K562 (cell line): ENCODE data around the gene DKC1. TPM values are rescaled to one million over a fixed set of nuclear protein-coding genes. Genes with fewer than 3 reads are reported as not detected.
A peak's percentile ranks its signal among the peaks of the same experiment; 100 is the strongest.

ENCODE experiments used
- AFF1 ChIP-seq, 2 experiments: fragments of 450-650 bp; IDR thresholded peaks; 2 replicates each; pipeline ENCODE4 v1.6.1; 2018; ENCODE audit warnings: mild to moderate bottlenecking in 2 of 2, low read depth in 1 of 2; ENCODE audit not compliant: partially characterized antibody in 2 of 2
- CBFB ChIP-seq: sonication (generic); formaldehyde crosslinking; IDR thresholded peaks from 2 replicates; pipeline ENCODE4 v1.4.0; 2020; ENCODE audit warnings: mild to moderate bottlenecking, missing genetic modification reagents
- CC2D1A ChIP-seq: fragments of 450-650 bp; IDR thresholded peaks from 2 replicates; pipeline ENCODE4 v1.6.1; 2017; ENCODE audit warnings: mild to moderate bottlenecking
- MAZ ChIP-seq, 2 experiments: fragments of 450-650 bp in 1 of 2; sonication (generic) in 1 of 2; formaldehyde crosslinking; IDR thresholded peaks in 1 of 2; conservative IDR thresholded peaks in 1 of 2; 2 replicates each; pipeline versions ENCODE4 v1.4.0 to v1.5.0; 2020; ENCODE audit warnings: mild to moderate bottlenecking in 1 of 2, missing genetic modification reagents in 1 of 2
- MYBL2 ChIP-seq, 2 experiments: fragments of 450-650 bp in 1 of 2; sonication (generic) in 1 of 2; formaldehyde crosslinking in 1 of 2; IDR thresholded peaks; 2 replicates each; pipeline versions ENCODE4 v1.6.1 to v1.8.1; 2017 to 2022; ENCODE audit warnings: borderline replicate concordance in 1 of 2, inconsistent platforms in 1 of 2, low read depth in 1 of 2, mild to moderate bottlenecking in 1 of 2, missing genetic modification reagents in 1 of 2, moderate library complexity in 1 of 2
- NONO ChIP-seq, 2 experiments: fragments of 200-400 bp in 1 of 2; fragments of 450-650 bp in 1 of 2; formaldehyde crosslinking in 1 of 2; IDR thresholded peaks; 2 replicates each; pipeline ENCODE4 v1.6.1; 2017; ENCODE audit warnings: low read depth in 2 of 2, mild to moderate bottlenecking in 2 of 2, moderate library complexity in 2 of 2, low read length in 1 of 2
- NRF1 ChIP-seq, 2 experiments: fragments of 450-650 bp; IDR thresholded peaks in 1 of 2; conservative IDR thresholded peaks in 1 of 2; 2 replicates each; pipeline ENCODE4 v1.6.1; 2014; ENCODE audit warnings: mild to moderate bottlenecking in 2 of 2
- TFAP4 ChIP-seq: sonication (generic); formaldehyde crosslinking; IDR thresholded peaks from 2 replicates; pipeline ENCODE4 v1.8.0; 2022; ENCODE audit warnings: missing genetic modification reagents, mild to moderate bottlenecking, moderate library complexity, borderline replicate concordance
- TSHZ1 ChIP-seq: fragments of 250-450 bp; sonication (Bioruptor Pico); IDR thresholded peaks from 2 replicates; pipeline ENCODE4 v1.4.0; 2020; ENCODE audit warnings: mild to moderate bottlenecking, moderate library complexity
- ZNF589 ChIP-seq: fragments of 200-800 bp; sonication (Bioruptor generic); IDR thresholded peaks from 2 replicates; pipeline ENCODE4 v1.6.1; 2016; ENCODE audit warnings: low read depth, missing genetic modification characterization, missing compliant biosample characterization
- ZNF780A ChIP-seq: fragments of 250-450 bp; sonication (Bioruptor Pico); IDR thresholded peaks from 2 replicates; pipeline ENCODE4 v1.5.0; 2021; ENCODE audit warnings: mild to moderate bottlenecking
- polyA plus RNA-seq, 8 experiments: library from polyadenylated mRNA; depleted of rRNA in 4 of 8; stranded (reverse) in 5 of 8; unstranded in 3 of 8; fragments of >200 nt; fragmentation: Nextera tagmentation in 2 of 8; fragmentation: Illumina TruSeq in 1 of 8; extraction: Ambion mirVana in 2 of 8; extraction: Trizol in 1 of 8; gene quantifications; 2 replicates each; pipeline versions ENCODE4 v1.2.1 to v1.2.3, GENCODE V29; 2011 to 2014; ENCODE audit warnings: inconsistent platforms in 1 of 8, missing spikeins in 1 of 8
- total RNA-seq, 7 experiments: library from RNA; depleted of rRNA in 6 of 7; stranded (reverse); fragments of >200 nt in 6 of 7; fragmentation: Illumina TruSeq in 2 of 7; extraction: Trizol in 2 of 7; gene quantifications; 2 replicates each; pipeline versions ENCODE4 v1.2.1 to v1.2.3, GENCODE V29; 2011 to 2021; ENCODE audit warnings: low replicate concordance in 1 of 7

The DKC1 gene
- total and polyA plus RNA-seq, 9 of the 15 experiments (the other 6 are each of a cell fraction or from before 2014, with no cell fraction given): 205 to 313 (median 219) TPM

- no peak for TF ChIP-seq AFF1 (IDR thresholded peaks at IDR 0.05; ENCODE audit: low read depth in 1 of 2, partially characterized antibody in 2 of 2)
- no peak for TF ChIP-seq ZNF780A
- TF ChIP-seq NRF1 (conservative IDR thresholded peaks at IDR 0.05 in 1 of 2, IDR thresholded peaks at IDR 0.05 in 1 of 2): peak; percentile 18 to 43; a peak in 2 of 4 replicates
- TF ChIP-seq MYBL2 (IDR thresholded peaks at IDR 0.05; ENCODE audit: low read depth): peak; percentile 70; the same call in 1 of the 2 replicates
- TF ChIP-seq MYBL2 (CRISPR knock-in tag; IDR thresholded peaks at IDR 0.05; ENCODE audit: borderline replicate concordance): no peak
- no peak for TF ChIP-seq TSHZ1 (CRISPR knock-in tag)
- TF ChIP-seq MAZ (CRISPR knock-in tag; conservative IDR thresholded peaks at IDR 0.05 in 1 of 2, IDR thresholded peaks at IDR 0.05 in 1 of 2): peak in 1 of 2 experiments; percentile 32; a peak in 1 of 4 replicates
- peak; percentile 20; the same call in 1 of the 2 replicates for TF ChIP-seq TFAP4 (CRISPR knock-in tag)
- 0 out of 2 replicates have a peak, but pooled peaks have one; percentile 18 for TF ChIP-seq CC2D1A
- no peak for TF ChIP-seq CBFB (CRISPR knock-in tag)
- TF ChIP-seq NONO (IDR thresholded peaks at IDR 0.05; ENCODE audit: low read depth in 2 of 2, low read length in 1 of 2): no peak
- TF ChIP-seq ZNF589 (CRISPR knock-in tag): 0 out of 2 replicates have a peak, but pooled peaks have one; percentile 26
Measured at GRCh38 chrX:154748712-154749339, 13.8 kb upstream of the DKC1 start (continued).
